ENCODE results near the gene CSTPP1. TPM values are rescaled to one million over a fixed set of nuclear protein-coding genes. Genes with fewer than 3 reads are reported as not detected.

Gene CSTPP1
- total and polyA plus RNA-seq, 3 donors from 2014 or later, result 39.0 to 70.0 (median 44.9) TPM

DNA sequence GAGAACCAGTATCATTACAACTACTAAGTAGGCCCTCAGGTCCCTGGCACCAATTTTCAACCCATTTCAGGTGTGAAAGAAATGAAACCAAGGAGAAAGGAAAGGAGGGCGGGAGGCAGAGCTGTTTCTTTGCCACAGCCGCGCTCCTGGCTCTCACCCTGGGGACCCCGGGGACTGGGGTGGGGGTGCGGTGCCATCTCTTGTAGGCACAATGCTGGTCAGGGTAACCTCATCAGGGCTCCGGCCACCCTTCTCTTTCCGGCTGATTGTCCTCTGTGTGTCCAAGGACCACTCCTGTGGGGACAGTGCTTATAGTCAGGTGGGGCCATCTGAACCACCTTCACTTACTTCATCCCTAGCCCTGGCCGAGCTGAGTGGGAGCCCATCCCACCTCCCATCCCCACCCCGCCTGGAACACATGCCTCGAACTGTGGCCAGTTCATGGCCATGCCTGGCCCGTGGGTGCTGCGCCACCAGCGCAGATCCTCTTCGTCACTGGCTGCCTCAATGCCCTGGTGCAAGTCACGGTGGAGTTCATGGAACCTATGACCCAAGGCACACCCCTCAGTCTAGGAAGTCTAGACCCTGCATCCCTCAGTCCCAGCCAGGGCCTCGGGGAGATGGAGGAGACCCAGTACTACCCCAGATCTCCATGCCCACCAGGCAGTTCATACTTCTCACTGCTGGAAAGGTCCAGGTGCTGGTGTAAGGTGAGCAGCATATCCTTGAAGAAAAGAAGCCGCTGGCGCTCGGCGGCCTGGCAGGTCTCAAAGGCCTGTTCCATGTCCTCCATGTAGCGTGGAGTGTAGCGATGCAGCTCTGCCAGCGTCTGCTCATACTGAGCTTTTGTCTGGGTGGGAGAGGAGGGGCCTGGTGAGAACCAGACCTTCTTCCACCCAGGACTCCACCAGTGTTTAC, 242.4 kb downstream of the CSTPP1 start:
- no peaks in the 10 kb centered on the region for H3K36me3 ChIP-seq (ENCODE audit: low read depth, missing control alignments)
- no peak for DNase-seq
- H3K9me3 ChIP-seq, result no peaks in the 10 kb centered on the region
- no peak overlapping the region for H3K4me3 ChIP-seq
- peak overlapping the region; percentile 98 to 99 for H3K27ac ChIP-seq
- 91 to 92% methylated on average over 16 to 23 of the region's 23 CpGs for WGBS, 2 donors
- peaks cover 26% of the 10 kb centered on the region for H3K4me1 ChIP-seq
- intact Hi-C loops (cut with DNase I; ENCODE audit: low total_unique reads), result no loop called here
- TF ChIP-seq, protein P1, sequence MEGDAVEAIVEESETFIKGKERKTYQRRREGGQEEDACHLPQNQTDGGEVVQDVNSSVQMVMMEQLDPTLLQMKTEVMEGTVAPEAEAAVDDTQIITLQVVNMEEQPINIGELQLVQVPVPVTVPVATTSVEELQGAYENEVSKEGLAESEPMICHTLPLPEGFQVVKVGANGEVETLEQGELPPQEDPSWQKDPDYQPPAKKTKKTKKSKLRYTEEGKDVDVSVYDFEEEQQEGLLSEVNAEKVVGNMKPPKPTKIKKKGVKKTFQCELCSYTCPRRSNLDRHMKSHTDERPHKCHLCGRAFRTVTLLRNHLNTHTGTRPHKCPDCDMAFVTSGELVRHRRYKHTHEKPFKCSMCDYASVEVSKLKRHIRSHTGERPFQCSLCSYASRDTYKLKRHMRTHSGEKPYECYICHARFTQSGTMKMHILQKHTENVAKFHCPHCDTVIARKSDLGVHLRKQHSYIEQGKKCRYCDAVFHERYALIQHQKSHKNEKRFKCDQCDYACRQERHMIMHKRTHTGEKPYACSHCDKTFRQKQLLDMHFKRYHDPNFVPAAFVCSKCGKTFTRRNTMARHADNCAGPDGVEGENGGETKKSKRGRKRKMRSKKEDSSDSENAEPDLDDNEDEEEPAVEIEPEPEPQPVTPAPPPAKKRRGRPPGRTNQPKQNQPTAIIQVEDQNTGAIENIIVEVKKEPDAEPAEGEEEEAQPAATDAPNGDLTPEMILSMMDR (IDR thresholded peaks at IDR 0.05), result no peak
- TF ChIP-seq POLR2A (IDR thresholded peaks at IDR 0.05), result no peak
- H3K27me3 ChIP-seq, result no peaks in the 10 kb centered on the region

DNA sequence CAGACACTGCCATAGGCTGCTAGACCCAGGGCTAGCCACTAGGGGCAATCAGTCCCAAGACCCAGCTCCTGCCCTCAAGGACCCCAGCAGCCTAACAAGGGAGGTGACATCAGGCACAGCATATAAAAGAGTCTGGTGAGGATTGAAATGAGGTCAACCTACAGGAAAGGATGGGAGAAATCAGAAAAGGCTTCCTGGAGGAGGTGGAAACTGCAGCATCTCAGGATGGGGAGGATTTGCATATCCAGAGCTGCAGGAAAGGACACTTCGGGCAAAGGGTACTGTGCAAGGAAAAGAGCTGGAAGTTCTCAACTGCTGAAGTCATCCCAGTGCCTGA, 243.1 kb downstream of the CSTPP1 start:
- 88 to 100% methylated on average over 1 of the region's 1 CpG for WGBS, 2 donors
- no peak overlapping the region for H3K4me3 ChIP-seq
- H3K9me3 ChIP-seq, result no peaks in the 10 kb centered on the region
- H3K27ac ChIP-seq, result no peak overlapping the region
- TF ChIP-seq, protein P1 (IDR thresholded peaks at IDR 0.05), result peak; percentile 28 to 51 (median 50)
- TF ChIP-seq POLR2A (IDR thresholded peaks at IDR 0.05), result no peak
- peaks cover 26% of the 10 kb centered on the region for H3K4me1 ChIP-seq
- intact Hi-C loops (cut with DNase I; ENCODE audit: low total_unique reads), result no loop called here
- no peaks in the 10 kb centered on the region for H3K36me3 ChIP-seq (ENCODE audit: low read depth, missing control alignments)
- DNase-seq, result peak; percentile 63
- no peaks in the 10 kb centered on the region for H3K27me3 ChIP-seq

DNA sequence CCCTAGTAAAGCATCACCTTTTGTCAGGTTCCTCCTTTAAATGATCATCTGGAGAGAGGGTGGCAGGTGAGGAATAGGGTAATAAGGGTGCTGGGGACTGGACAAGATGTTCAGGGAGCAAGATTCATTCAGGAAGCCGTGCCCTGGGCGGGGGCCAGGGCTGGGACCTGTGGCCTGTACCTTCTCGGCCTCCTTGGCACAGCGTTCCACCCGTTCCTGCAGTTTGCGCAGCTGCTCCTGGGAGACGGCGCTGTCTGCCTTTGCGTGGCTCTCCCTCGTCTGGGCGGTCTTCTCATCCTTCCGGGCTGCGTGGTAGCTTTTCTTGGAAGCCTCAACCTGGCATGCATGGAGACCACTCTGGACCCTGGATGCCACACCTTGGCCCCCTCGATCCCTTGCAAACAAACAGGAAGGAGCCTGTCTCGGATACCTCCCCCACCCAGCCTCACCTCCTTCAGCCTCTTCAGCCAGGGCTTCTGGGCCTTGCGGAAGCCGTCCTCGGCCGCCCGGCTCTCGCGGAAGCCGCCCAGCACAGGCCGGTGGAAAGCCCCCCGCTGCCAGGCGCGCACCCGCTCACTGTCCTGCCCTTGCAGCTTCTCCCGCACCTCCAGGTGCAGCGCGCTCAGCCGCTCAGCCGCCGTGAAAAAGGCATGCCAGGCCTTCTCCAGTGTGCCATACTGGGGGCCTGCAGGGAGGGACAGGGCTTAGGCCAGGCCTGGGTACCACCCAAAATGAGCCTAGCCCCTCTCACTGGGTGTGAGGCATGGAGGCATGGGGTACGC, 243.6 kb downstream of the CSTPP1 start:
- H3K4me3 ChIP-seq, result no peak overlapping the region
- DNase-seq, result no peak
- no peak overlapping the region for H3K27ac ChIP-seq
- no peaks in the 10 kb centered on the region for H3K36me3 ChIP-seq (ENCODE audit: low read depth, missing control alignments)
- H3K4me1 ChIP-seq, result peaks cover 29% of the 10 kb centered on the region
- no peaks in the 10 kb centered on the region for H3K9me3 ChIP-seq
- WGBS, 2 donors, result 93 to 94% methylated on average over 17 to 35 of the region's 35 CpGs
- no peak for TF ChIP-seq POLR2A (IDR thresholded peaks at IDR 0.05)
- TF ChIP-seq, protein P1 (IDR thresholded peaks at IDR 0.05), result no peak
- H3K27me3 ChIP-seq, result no peaks in the 10 kb centered on the region
- intact Hi-C loops (cut with DNase I; ENCODE audit: low total_unique reads), result loop anchor here (10.0 kb wide), 1 partner anchor 85 kb away; no protein-coding TSS in a partner anchor

DNA sequence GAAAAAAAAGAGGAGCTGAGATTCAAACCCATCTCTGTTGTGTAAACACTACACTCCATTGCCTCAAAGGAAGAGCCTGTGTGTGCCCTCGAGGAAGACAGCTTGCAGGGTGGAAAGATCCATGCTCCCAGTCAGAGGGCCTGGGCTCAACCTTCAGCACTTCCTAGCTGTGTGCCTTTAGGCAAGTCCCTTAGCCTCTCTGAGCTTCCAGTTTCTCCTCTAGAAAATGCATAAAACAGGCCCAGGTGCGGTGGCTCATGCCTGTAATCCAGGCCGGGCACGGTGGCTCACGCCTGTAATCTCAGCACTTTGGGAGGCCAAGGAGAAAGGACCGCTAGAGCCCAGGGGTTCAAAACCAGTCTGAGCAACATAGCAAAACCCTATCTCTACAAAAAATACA, 244.7 kb downstream of the CSTPP1 start:
- peaks cover 22% of the 10 kb centered on the region for H3K4me1 ChIP-seq
- H3K36me3 ChIP-seq (ENCODE audit: low read depth, missing control alignments), result no peaks in the 10 kb centered on the region
- H3K9me3 ChIP-seq, result no peaks in the 10 kb centered on the region
- WGBS, 2 donors, result 94 to 96% methylated on average over 6 of the region's 6 CpGs
- H3K27ac ChIP-seq, result no peak overlapping the region
- intact Hi-C loops (cut with DNase I; ENCODE audit: low total_unique reads), result loop anchor here (10.0 kb wide), 1 partner anchor 84 kb away; no protein-coding TSS in a partner anchor
- no peaks in the 10 kb centered on the region for H3K27me3 ChIP-seq
- H3K4me3 ChIP-seq, result no peak overlapping the region
- no peak for TF ChIP-seq POLR2A (IDR thresholded peaks at IDR 0.05)
- TF ChIP-seq, protein P1 (IDR thresholded peaks at IDR 0.05), result no peak
- DNase-seq, result no peak
